ENCODE results near the gene APOC4. TPM values are rescaled to one million over a fixed set of nuclear protein-coding genes. Genes with fewer than 3 reads are reported as not detected.

Gene APOC4
- total and polyA plus RNA-seq, 12 donors = not detected

DNA sequence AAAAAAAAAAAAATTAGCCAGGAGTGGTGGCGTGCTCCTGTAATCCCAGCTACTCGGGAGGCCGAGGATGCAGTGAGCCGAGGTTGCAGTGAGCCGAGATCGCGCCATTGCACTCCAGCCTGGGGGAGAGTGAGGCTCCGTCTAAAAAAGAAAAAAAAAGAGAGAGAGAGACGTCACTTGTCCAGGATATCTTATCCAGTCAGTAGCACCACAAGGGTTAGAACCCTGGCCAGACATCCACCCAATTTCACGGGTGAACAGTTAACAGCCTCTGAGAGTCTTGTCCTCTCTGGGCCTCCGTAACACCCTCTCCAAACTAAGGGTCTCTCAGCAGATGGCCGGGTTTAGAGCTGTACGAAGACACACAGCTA lies 12.2 kb downstream of the APOC4 start:
- H3K27ac ChIP-seq = peak overlapping the region; percentile 84 to 97 (median 91)
- DNase-seq = no peak
- peak overlapping the region; percentile 29 to 100 (median 96) for H3K4me3 ChIP-seq
- H3K27me3 ChIP-seq = no peaks in the 10 kb centered on the region
- TF ChIP-seq, protein P1, sequence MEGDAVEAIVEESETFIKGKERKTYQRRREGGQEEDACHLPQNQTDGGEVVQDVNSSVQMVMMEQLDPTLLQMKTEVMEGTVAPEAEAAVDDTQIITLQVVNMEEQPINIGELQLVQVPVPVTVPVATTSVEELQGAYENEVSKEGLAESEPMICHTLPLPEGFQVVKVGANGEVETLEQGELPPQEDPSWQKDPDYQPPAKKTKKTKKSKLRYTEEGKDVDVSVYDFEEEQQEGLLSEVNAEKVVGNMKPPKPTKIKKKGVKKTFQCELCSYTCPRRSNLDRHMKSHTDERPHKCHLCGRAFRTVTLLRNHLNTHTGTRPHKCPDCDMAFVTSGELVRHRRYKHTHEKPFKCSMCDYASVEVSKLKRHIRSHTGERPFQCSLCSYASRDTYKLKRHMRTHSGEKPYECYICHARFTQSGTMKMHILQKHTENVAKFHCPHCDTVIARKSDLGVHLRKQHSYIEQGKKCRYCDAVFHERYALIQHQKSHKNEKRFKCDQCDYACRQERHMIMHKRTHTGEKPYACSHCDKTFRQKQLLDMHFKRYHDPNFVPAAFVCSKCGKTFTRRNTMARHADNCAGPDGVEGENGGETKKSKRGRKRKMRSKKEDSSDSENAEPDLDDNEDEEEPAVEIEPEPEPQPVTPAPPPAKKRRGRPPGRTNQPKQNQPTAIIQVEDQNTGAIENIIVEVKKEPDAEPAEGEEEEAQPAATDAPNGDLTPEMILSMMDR (IDR thresholded peaks at IDR 0.05) = no peak
- WGBS, 2 donors = 25 to 27% methylated on average over 13 of the region's 13 CpGs
- H3K36me3 ChIP-seq = peaks cover 0 to 20% (median 0%) of the 10 kb centered on the region in 9 donors
- H3K9me3 ChIP-seq = no peaks in the 10 kb centered on the region
- H3K4me1 ChIP-seq = peaks cover 21 to 67% (median 45%) of the 10 kb centered on the region in 9 donors
- ATAC-seq = peak in 1 of 8 donors; percentile 1
- intact Hi-C loops (cut with DNase I) = loop anchor here in 3 of 10 donors (2.0 to 10.0 kb wide), 3 partner anchors 47 to 269 kb away; partner anchors contain the start of gene RELB (in 1 of the 3)

DNA sequence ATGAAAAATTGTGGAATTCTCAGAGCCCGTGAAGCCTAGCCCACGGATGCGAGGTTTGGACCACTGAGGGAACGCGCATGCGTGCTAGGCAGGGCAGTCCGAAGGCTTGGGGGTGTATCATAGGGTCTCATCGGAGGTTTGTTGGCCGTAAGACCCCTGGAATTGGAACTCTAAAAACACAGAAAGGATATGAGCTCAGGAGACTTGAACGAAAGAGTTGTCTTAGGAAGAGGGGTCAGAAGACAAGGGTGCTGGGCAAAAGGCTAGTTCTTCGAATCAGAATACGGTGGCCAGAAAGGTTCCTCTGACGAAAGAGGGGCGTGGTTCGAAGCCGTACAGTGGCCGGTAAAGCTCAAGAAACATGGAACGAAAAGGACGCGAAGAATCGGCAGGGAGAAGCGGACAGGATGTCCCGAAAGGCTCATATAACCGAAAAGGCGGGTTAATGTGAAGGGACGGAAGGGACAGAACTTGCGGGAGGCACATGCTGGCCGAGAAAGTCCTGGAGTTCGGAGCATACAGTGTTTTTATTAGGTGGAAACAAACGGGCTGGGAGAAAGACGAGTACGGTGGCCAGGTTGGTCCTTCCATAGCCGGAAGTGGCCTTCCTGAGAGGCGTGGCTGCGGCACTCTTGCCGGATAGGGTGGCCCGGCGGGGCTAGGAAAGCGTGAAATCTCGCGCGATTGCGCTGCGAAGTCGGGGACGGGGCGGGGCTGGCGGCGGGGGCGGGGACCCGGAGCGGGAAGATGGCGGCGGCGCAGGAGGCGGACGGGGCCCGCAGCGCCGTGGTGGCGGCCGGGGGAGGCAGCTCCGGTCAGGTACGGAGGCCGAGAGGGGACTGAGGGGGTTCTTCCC lies 12.8 kb downstream of the APOC4 start, which contains the start of gene CLPTM1:
CLPTM1 (plus strand) TSS at position 732 of the 856 bp plus-strand sequence; CDS start at position 748, 16 bp downstream.
- TF ChIP-seq, protein P1 (IDR thresholded peaks at IDR 0.05) = peak in 1 of 9 donors; percentile 13
- Histone ChIP-seq H3K27ac (peak within 1 kb of the TSS; percentile 84 to 97 (median 91)), H3K9me3 (no peaks in the 10 kb centered on the region), H3K27me3 (no peaks in the 10 kb centered on the region), H3K4me3 (peak within 1 kb of the TSS; percentile 85 to 100 (median 96)), H3K36me3 (peaks cover 0 to 14% (median 0%) of the 10 kb centered on the region in 9 donors), H3K4me1 (peaks cover 21 to 73% (median 45%) of the 10 kb centered on the region in 9 donors)
- peak; percentile 97 to 98 for DNase-seq
- intact Hi-C loops (cut with DNase I) = loop anchor here in 3 of 10 donors (2.0 to 10.0 kb wide), 3 partner anchors 46 to 270 kb away; partner anchors contain the start of gene RELB (in 1 of the 3)
- ATAC-seq = peak; percentile 95 to 98 (median 97)
- 1% methylated on average over 64 to 65 of the region's 65 CpGs for WGBS, 2 donors

DNA sequence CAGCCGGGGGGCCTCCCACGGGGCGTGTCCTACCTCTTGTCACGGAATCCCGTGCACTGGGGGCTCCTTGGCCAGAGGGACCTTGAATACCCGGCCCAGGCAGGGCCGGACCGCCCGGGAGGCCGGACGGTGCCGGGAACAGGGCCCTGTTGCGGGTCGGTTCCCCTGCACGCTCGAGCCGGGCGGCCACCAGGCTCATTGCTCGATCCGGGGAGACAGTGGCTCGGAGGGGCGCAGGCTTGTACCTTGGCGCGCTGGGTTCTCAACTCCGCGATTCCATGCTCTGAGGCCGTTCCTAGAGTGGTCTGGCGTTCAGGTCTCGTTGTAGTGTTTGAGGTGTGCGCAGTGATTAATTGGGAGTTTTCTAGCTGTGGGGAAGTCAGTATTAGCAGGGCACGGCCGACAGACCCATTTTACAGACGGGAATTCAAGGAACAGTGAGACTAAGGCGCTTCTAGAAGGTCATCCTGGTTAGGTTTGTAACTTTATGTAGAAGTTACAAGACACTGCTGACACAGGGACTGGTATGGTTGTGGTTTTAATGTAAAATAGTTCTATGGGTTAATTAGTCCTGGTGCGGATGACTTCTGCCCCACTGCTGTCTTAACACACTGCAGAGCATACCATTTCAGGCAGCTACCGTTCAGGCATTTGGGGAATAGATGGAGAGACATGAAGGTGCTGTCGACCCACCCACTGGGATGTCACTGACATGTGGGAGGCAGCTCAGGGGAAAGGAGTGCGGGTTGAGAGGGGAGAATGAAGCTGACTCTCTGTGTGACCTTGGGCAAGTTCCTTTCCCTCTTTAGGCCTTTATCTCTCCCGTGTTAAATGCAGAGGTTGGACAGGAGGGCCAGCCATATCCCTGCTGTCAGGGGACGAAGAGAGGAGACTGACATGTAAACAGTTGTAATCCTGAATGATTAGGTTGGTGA lies 13.7 kb downstream of the APOC4 start:
- peaks cover 21 to 80% (median 45%) of the 10 kb centered on the region in 9 donors for H3K4me1 ChIP-seq
- peak overlapping the region; percentile 84 to 97 (median 91) for H3K27ac ChIP-seq
- no peaks in the 10 kb centered on the region for H3K9me3 ChIP-seq
- ATAC-seq = peak in 2 of 8 donors; percentile 0 to 4
- WGBS, 2 donors = 2 to 3% methylated on average over 37 to 40 of the region's 40 CpGs
- H3K36me3 ChIP-seq = peaks cover 0 to 12% (median 0%) of the 10 kb centered on the region in 9 donors
- H3K4me3 ChIP-seq = peak overlapping the region; percentile 85 to 100 (median 96)
- no peaks in the 10 kb centered on the region for H3K27me3 ChIP-seq
- intact Hi-C loops (cut with DNase I) = loop anchor here in 2 of 10 donors (2.0 to 10.0 kb wide), 2 partner anchors 45 to 271 kb away; partner anchors contain the start of gene RELB (in 1 of the 2)
- no peak for DNase-seq
- TF ChIP-seq, protein P1 (IDR thresholded peaks at IDR 0.05) = no peak
